ENCODE results near the gene HCRT.
"Not testable (repeated sequence)": the region's sequence is repeated elsewhere in the genome, so short reads cannot be mapped to it uniquely, and the experiment has no call there.

The HCRT gene

GRCh38 chr17:42197564-42198156 is 12.4 kb upstream of the HCRT start:
- DNase-seq: no peak

- peak; percentile 88 for DNase-seq
These were observed 9.0 kb upstream of the HCRT start, which contains the start of gene GHDC for GRCh38 chr17:42193969-42194899. GHDC (minus strand) TSS chr17:42194494; CDS start chr17:42193581, 913 bp downstream.

DNA sequence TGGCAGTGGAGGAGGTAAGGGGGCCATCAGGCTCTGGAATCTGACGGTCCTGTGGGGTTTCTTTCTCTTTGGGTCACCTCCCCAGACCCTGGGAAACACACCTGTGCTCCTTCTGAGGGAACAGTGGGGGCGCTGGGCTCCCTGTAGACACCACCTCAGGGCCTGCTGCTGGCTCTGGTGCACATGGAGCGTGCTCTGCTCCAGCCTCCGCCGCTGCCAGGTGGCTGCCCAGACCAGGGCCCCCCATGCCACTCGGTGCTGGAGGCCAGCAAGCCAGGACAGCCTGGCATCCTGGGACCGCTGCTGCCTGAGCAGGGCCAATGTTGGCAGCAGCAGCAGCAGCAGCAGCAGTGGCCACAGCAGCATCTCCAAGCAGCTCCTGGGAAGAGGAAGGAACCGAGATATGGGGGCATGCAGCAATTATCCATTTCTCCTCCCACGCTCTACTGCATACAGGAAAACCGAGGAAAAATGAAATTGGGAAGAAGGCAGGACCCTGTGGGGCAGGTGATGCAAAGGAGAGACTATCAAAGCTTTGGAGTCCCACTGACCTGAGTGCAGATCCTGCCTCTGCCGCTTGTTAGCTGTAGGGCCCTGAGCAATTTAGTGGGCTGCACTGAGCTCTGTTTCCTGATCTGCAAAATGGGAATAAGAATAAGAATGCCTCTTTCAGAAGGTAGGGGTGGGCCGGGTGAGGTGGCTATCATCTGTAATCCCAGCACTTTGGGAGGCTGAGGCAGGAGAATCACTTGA is 8.1 kb upstream of the HCRT start:
- DNase-seq: no peak

DNA sequence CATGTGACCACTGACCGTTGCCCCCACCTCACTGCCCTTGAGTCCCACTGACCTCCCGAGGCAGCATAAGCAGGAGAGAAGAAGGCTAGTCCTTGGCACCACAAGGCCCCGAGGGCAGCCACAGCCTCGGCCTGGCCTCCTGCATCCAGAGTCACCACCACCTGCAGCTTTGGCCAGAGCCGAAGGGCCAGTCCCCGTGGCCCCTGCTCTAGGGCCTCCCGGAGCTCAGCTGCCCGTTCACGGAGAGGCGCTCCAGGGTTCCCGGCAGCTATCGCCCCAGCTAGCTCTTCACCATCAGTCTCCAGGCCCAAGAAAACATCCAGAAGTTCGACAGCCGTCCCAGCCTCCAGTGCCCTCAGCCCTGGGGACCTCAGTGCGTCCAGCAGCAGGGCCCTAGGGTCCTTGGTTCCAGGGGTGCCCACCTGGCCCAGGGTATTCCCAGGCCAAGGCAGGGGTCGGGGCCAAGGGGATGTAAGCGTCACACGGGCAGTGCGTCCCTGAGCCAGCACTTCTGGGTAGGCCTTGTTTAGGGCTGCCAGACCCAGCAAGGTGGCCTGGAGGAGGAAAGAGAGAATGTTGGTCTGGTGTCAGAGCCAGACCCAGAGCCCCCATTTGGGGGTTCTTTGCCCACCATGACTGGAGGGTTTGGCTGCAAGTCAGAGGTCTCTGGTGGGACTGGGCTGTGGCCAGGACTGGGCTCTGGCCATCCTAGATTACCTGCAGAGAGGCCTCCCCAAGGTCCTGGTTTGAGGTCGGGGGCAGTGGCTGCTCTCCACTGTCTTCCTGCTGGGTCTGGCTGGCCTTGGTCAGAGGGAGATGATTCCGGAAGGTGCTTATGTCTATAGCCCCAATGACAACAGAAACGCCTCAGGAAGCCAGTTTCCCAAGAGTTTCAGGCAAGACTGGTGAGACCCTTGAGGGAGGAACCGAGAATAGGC is 7.2 kb upstream of the HCRT start:
- no peak for DNase-seq

- no peak for DNase-seq
These were observed 6.0 kb upstream of the HCRT start for GRCh38 chr17:42191275-42191608.

DNA sequence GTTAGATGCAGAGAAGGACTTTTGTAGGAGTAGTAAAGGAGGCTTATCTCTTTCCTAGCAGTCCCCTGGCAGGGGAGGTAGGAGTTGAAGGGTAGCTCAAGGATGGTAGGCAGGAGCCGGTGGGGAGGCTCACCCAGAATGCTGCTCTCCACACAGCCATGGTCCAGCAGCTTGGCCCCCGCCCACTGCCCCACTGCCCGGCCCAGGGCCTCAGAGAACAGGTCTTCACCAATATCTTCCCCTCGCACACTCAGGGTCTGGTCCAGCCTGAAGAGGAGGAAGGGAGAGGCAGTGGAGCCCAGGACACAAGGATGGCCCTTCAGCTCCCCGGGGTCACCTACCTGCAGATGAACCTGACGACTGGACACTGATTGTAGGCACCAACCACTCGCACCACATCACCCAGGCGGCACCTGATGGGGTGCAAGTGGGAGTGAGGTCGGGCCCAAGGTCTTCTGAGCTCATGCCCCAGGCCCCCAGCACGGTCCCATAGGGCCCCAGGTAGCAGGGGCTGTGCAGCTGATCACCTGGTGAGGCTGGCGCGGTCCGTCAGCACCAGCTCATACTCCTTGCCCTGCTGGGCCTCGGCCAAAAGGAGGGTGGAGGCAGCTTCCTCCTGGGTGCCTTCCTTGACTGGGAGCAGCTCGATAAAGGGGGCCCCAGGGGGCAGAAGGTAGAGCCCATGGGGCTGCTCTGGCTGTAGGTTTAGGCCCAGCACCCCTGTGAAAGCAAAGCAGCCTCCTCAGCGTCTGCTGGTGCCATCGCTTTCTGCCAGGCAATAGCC is 5.4 kb upstream of the HCRT start:
- no peak for DNase-seq

DNA sequence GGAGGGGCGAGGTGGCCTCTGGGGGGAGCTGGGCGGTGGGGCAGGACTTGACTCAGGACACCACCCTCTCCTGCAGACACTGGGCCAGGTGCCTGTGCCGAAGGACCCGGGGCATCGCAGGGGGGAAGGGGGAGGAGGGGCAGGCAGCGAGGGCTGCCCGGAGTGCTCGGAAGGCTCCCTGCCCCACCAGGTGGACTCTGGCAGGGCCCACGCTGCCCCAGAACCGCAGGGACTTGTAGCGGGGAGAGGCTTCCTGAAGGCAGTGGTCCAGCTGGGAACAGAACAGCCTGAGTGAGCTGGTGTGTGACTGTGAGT is 4.4 kb upstream of the HCRT start:
- no peak for DNase-seq

GRCh38 chr17:42188749-42189650 is 3.7 kb upstream of the HCRT start:
- DNase-seq: no peak

GRCh38 chr17:42187833-42188232 is 2.6 kb upstream of the HCRT start:
- no peak for DNase-seq

GRCh38 chr17:42186191-42186590 is 939 bp upstream of the HCRT start:
- not testable (repeated sequence) for DNase-seq

- DNase-seq: no peak
These were observed 324 bp upstream of the HCRT start for GRCh38 chr17:42185621-42185930.

DNA sequence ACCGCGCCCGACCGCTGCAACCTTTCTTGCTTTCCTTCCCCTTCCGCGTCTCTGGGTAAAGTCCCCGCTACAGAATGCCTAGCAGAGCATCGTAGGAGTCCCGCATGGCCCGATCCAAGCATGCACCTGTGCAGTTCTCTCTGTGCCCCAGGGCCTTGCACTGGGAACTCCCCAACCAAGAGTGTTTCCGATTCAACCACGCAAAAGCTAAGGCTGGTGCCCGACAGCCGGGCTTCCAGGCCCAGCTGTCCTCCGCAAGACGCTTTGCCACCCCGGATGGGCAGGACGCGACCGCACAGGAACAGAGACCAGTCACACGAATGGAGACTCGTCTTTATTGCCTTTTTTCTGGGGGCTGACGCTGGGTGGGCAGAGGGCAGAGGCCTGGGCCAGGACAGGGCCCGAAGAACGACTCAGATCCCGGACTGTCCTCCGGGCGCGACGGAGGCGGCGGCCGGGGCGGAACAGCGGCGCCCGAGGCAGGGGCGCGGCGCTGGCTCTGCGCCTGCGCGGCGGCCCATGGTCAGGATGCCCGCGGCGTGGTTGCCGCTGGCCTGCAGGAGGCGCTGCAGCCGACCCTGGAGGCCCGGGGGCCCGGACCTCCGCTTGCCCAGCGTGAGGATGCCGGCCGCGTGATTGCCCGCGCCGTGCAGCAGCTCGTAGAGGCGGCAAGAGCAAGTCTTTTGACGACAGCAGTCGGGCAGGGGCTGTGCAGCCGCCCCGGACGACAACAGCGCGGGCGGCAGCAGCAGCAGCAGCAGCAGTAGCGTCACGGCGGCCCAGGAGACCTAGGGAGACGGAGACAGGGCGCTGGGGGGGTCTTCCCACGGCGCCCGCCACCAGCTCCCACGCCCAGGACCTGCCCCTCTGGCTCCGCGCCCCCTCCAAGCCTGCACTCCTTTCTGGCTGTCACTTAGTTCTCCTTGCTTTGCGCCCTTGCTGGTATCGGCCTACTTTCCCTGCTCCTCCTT is 1.2 kb downstream of the HCRT start:
- peak; percentile 95 for DNase-seq

GRCh38 chr17:42182927-42183734 is 2.1 kb downstream of the HCRT start:
- DNase-seq: no peak

DNA sequence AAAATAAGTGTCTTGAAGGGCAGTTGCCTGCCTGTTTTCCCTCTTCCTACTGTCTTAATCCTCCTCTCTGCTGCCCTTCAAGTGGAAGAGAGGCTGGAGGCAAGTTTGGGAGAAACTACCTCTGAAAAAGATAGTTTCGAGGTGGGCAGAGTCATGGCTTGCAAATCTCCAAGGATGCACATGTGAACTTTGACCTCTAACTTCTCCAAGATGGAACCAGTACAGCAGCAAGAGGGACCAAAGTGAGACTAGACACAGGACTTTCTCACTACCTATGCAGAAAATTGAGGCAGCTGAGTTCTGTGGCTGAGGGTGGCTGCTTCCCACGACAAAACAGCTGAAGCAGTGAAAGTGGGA is 3.4 kb downstream of the HCRT start:
- no peak for DNase-seq

GRCh38 chr17:42180922-42181850 is 4.1 kb downstream of the HCRT start, which contains the start of gene KCNH4:
KCNH4 (minus strand) TSS chr17:42181142; CDS start chr17:42180945, 197 bp downstream.
- DNase-seq: peak; percentile 94

GRCh38 chr17:42180411-42180921 is 4.8 kb downstream of the HCRT start:
- no peak for DNase-seq

GRCh38 chr17:42179911-42180410 is 5.3 kb downstream of the HCRT start:
- no peak for DNase-seq
